Measurements from ENCODE around the gene CABP4. TPM values are rescaled to one million over a fixed set of nuclear protein-coding genes. Genes with fewer than 3 reads are reported as not detected.
"Not testable (repeated sequence)": the region's sequence is repeated elsewhere in the genome, so short reads cannot be mapped to it uniquely, and the experiment has no call there.

CABP4 gene
- total RNA-seq, 2 experiments from 2014 or later: 2.8 to 3.0 TPM

DNA sequence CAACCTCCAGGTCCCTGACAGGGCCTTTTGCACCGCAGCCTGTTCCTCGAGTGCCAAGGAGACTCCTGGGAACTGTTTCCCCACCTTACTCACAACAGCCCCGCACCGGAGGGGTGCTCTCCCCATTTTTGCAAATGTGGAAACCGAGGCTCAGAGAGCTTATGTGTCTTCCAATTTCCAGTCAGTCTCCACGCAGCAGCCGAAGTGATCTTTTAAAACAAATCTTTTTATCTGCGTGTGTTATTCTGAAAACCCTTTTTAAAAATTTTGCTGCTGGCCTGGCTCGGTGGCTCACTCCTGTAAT lies 14.3 kb downstream of the CABP4 start:
- ATAC-seq (ENCODE audit: low read depth): no peak
- no peak for DNase-seq
- H3K4me3 Mint-ChIP-seq: peak overlapping the region; percentile 73
- peaks cover 4% of the 10 kb centered on the region for H3K36me3 Mint-ChIP-seq
- POLR2A ChIA-PET: interaction anchor here (0.6 to 6.1 kb wide), 8 partner anchors 9 to 68 kb away, joined by 3 to 145 read pairs (median 16); partner anchors contain the start of genes AIP, PITPNM1, PPP1CA and PTPRCAP
- peak overlapping the region; percentile 79 for H3K27ac Mint-ChIP-seq
- no peaks in the 10 kb centered on the region for H3K27me3 Mint-ChIP-seq
- H3K9me3 Mint-ChIP-seq: no peaks in the 10 kb centered on the region
- H3K4me1 Mint-ChIP-seq: peaks cover 21% of the 10 kb centered on the region

DNA sequence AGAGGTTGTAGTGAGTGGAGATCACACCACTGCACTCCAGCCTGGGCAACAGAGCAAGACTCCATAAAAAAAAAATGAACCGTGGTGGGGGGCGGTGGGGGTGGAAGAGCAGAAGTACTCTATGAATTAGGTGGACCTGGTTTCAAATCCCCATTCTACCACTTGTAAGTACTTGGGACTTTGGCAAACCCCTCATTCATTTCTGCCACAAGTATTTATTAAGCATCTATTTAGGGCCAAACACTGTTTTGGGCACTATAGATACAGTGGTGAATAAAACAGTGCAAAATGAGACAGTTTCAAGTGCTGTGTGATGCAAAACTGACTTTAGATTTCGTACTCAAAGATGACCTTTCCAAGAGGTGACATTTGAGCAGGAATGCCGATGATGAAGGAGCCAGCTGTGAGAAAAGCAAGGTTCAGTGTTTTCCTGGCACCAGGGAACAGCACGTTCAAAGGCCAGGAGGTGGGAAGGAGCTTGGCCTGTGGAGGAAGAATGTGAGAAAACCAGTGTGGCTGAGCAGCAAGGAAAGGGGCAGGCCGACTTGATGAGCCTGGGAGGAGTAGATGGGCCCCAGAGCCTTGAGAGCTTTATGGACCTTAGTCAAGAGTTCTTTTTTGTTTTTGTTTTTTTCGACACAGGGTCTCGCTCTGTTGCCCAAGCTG lies 15.3 kb downstream of the CABP4 start:
- H3K4me3 Mint-ChIP-seq: no peak overlapping the region

DNA sequence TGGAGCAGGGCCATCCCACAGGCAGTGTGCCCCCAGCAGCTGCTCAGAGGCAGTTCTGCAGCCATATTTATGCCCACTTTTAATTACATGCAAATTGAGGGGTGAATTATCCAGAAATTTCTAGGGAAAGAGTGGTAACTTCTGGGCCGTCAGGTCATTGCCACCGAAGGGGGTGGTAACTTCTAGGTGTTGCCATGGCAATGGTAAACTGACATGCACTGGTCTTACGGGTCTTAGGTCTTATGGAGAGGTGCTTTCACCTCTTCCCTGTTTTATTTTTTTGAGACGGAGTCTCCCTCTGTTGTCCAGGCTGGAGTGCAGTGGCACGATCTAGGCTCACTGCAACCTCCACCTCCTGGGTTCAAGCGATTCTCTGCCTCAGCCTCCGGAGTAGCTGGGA lies 17.7 kb downstream of the CABP4 start:
- POLR2A ChIA-PET: interaction anchor here (1.6 kb wide), 1 partner anchor 64 kb away, joined by 5 read pairs; no protein-coding TSS in a partner anchor
- no peaks in the 10 kb centered on the region for H3K36me3 Mint-ChIP-seq
- H3K27me3 Mint-ChIP-seq: peaks cover 3% of the 10 kb centered on the region
- DNase-seq (no peak), ATAC-seq (ENCODE audit: low read depth) (no peak)
- no peak overlapping the region for H3K4me3 Mint-ChIP-seq
- no peak overlapping the region for H3K27ac Mint-ChIP-seq
- H3K4me1 Mint-ChIP-seq: peaks cover 3% of the 10 kb centered on the region
- no peaks in the 10 kb centered on the region for H3K9me3 Mint-ChIP-seq

More for the DNA sequence above, 15.3 kb downstream of the CABP4 start:
- POLR2A ChIA-PET: interaction anchor here (0.9 to 6.1 kb wide), 4 partner anchors 15 to 69 kb away, joined by 3 to 145 read pairs (median 27); partner anchors contain the start of genes PPP1CA and PTPRCAP
- Mint-ChIP-seq H3K27ac (no peak overlapping the region), H3K9me3 (no peaks in the 10 kb centered on the region), H3K36me3 (peaks cover under 1% of the 10 kb centered on the region), H3K4me1 (peaks cover 18% of the 10 kb centered on the region), H3K27me3 (no peaks in the 10 kb centered on the region)
- DNase-seq (no peak), ATAC-seq (ENCODE audit: low read depth) (no peak)

DNA sequence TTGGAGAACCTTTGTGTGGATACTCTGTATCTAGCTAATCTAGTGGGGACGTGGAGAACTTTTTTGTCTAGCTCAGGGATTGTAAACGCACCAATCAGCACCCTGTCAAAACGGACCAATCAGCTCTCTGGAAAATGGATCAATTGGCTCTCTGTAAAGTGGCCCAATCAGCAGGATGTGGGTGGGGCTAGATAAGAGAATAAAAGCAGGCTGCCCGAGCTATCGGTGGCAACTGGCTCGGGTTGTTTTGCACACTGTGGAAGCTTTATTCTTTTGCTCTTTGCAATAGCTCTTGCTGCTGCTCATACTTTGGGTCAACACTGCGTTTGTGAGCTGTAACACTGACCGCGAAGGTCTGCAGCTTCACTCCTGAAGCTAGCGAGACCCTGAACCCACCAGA lies 21.5 kb downstream of the CABP4 start:
- DNase-seq; H3K36me3 Mint-ChIP-seq; H3K27me3 Mint-ChIP-seq; H3K4me1 Mint-ChIP-seq; ATAC-seq (ENCODE audit: low read depth); H3K9me3 Mint-ChIP-seq; H3K4me3 Mint-ChIP-seq; H3K27ac Mint-ChIP-seq: not testable (repeated sequence)
- POLR2A ChIA-PET: interaction anchor here (0.7 to 1.2 kb wide), 3 partner anchors 9 to 68 kb away, joined by 3 to 4 read pairs (median 3); no protein-coding TSS in a partner anchor

DNA sequence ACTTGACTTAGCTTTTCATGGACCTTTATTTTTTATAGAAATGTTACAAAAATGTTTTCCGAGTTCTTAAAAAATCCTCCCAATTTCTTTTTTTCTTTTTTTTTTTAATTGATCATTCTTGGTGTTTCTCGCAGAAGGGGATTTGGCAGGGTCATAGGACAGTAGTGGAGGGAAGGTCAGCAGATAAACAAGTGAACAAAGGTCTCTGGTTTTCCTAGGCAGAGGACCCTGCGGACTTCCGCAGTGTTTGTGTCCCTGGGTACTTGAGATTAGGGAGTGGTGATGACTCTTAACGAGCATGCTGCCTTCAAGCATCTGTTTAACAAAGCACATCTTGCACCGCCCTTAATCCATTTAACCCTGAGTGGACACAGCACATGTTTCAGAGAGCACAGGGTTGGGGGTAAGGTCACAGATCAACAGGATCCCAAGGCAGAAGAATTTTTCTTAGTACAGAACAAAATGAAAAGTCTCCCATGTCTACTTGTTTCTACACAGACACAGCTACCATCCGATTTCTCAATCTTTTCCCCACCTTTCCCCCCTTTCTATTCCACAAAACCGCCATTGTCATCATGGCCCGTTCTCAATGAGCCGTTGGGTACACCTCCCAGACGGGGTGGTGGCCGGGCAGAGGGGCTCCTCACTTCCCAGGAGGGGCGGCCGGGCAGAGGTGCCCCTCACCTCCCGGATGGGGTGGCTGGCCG lies 22.3 kb downstream of the CABP4 start:
- not testable (repeated sequence) for H3K9me3 Mint-ChIP-seq; H3K4me3 Mint-ChIP-seq; H3K36me3 Mint-ChIP-seq; ATAC-seq (ENCODE audit: low read depth); H3K4me1 Mint-ChIP-seq; H3K27me3 Mint-ChIP-seq; DNase-seq; H3K27ac Mint-ChIP-seq
- POLR2A ChIA-PET: interaction anchor here (0.6 kb wide), 1 partner anchor 95 kb away, joined by 3 read pairs; no protein-coding TSS in a partner anchor

DNA sequence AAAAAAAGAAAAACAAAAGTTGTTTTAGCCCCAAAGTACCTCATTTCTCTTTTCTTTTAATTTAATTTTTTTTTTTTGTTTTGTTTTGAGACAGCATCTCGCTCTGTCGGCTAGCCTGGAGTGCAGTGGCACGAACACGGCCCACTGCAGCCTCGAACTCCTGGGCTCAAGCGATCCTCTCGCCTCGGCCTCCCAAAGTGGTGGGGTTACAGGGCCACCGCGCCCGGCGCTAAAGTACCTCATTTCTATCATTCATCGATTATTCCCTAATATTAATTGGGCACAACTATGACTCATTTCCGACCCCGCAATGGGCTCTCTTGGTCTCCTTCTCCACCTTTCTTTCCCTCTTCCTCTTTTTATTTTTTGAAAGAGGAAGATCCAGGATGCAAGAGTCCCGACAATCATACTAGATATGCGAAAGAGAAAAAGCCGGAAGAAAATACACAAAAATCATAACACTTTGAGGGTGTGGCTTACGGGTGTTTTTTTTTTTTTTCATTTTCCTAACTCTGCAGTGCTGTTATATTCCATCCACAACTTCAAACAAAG lies 27.2 kb downstream of the CABP4 start:
- Mint-ChIP-seq H3K27me3 (peaks cover 4% of the 10 kb centered on the region), H3K36me3 (peaks cover 8% of the 10 kb centered on the region), H3K27ac (peak overlapping the region; percentile 100), H3K4me1 (peaks cover 41% of the 10 kb centered on the region), H3K9me3 (no peaks in the 10 kb centered on the region), H3K4me3 (peak overlapping the region; percentile 93)
- no peak for DNase-seq
- peak; percentile 0 for ATAC-seq (ENCODE audit: low read depth)
- POLR2A ChIA-PET: interaction anchor here (0.6 to 5.5 kb wide), 21 partner anchors 9 to 129 kb away, joined by 3 to 94 read pairs (median 5); partner anchors contain the start of genes CDK2AP2, CORO1B, PITPNM1 and POLD4

DNA sequence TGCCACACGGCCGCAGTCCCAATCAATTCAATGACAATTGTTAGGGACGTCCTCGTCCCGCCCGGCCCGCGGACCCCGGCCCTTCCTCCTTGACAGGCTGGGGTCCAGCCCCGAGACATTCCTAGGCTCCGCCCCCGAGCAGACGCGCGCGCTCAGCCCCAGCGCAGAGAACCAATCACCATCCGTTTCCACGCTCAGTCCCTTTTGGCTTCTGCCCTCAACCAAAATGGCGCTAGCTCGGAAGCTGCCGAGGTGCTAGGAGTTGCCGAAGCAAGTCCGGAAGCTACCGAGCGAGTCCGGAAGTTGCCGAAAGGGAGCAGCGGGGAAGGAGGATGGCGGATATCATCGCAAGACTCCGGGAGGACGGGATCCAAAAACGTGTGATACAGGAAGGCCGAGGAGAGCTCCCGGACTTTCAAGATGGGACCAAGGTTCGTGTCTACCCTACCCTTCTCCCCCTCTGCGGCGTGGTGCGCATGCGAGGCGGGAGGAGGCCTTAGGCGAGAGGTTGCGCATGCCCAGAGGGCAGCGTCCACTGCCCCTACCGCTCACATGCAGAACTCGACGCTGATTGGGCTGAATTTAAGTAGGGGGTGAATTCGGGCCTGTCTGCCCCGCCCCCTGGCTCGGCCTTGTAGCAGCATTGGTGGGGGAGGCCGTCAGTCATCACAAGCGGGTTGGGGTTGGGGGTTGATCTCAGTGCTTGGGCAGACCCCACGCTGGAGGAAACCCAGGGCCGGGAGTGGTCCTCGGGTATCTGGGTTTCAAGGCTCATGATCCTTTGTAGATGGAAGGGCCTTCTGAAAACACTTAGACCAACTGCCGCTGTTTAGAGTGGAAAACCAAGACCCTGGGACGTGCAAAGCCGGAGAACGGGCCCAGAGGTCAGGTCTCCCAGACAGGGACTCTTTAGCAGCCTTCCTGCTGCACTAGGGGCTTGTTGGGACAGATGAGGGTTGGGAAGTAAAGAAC lies 28.0 kb downstream of the CABP4 start, which contains the start of gene AIP:
AIP (plus strand) TSS at position 200 of the 972 bp plus-strand sequence; CDS start at position 333, 133 bp downstream.
- H3K27me3 Mint-ChIP-seq: peaks cover under 1% of the 10 kb centered on the region
- peak; percentile 81 for ATAC-seq (ENCODE audit: low read depth)
- H3K9me3 Mint-ChIP-seq: no peaks in the 10 kb centered on the region
- H3K4me3 Mint-ChIP-seq: peak within 1 kb of the TSS; percentile 93
- peaks cover 47% of the 10 kb centered on the region for H3K4me1 Mint-ChIP-seq
- POLR2A ChIA-PET: interaction anchor here (0.6 to 5.5 kb wide), 23 partner anchors 8 to 195 kb away, joined by 3 to 94 read pairs (median 5); partner anchors contain the start of genes CDK2AP2, CORO1B, PITPNM1 and POLD4
- H3K27ac Mint-ChIP-seq: peak within 1 kb of the TSS; percentile 100
- DNase-seq: peak; percentile 94
- peaks cover 16% of the 10 kb centered on the region for H3K36me3 Mint-ChIP-seq

DNA sequence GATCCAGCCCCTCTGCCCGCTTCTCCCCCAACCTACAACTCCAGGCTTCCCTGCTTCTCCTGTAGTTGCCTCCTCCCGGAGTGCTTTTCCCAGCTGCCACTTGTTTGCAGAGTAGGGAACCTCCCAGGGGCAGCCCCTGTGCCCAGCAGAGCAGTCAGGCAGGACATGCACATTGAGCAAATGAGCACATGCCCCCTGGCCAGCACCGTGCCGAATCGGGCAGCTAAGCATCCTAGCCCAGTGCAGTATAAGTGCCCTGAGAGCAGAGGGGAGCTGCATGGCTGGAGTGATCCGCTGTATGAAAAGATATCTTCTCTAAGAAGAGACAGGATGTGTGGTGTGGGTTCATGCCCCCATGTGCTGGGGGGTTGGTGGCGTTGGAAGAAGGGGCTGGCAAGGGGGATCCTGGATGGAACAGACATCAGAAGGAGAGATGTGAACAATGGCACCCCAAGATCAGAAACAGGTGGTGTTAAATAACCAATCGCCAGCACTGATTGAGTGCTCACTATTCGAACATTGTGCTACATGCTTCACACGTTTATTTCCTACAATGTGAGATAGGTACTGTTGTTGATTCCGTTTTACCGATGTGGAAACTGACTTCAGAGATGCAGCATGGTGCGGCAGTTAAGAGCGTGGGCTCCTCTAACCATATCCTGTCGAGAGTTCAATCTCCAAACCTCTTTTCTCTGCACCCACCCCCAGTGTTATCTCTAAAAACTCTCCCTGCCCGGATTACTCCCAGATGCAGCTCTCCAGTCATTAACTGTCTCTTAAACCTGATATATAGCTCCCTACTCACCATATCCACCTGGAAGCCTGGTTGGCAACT lies 28.9 kb downstream of the CABP4 start:
- Mint-ChIP-seq H3K27ac (peak overlapping the region; percentile 100), H3K4me1 (peaks cover 53% of the 10 kb centered on the region), H3K4me3 (peak overlapping the region; percentile 93), H3K36me3 (peaks cover 21% of the 10 kb centered on the region), H3K9me3 (no peaks in the 10 kb centered on the region), H3K27me3 (no peaks in the 10 kb centered on the region)
- ATAC-seq (ENCODE audit: low read depth): peak; percentile 31
- POLR2A ChIA-PET: interaction anchor here (0.5 to 5.5 kb wide), 20 partner anchors 9 to 1069 kb away, joined by 3 to 94 read pairs (median 5); partner anchors contain the start of genes CDK2AP2, CLCF1, PITPNM1 and PPP1CA
- peak; percentile 58 for DNase-seq

DNA sequence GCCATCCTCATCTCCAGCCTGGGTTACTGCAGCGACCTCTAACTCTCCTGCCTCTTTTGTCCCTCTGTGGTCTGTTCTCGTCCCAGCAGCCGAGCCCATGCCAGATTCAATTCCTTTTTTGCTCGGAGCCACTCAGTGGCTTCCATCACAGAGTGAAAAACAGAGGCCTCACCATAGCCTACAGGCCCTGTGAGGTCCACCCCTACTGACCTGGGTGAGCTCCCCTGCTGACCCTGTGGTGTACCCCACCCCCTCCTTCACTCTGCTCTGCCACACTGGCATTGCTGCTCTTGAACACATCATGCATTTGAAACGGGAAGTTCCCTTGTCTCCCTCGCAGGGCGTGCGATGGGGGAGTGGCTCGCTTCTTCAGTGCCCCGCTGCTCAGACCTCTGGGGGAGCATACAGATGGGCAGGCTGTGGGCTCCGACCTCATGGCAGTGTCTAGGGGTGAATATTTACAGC lies 29.7 kb downstream of the CABP4 start:
- Mint-ChIP-seq H3K4me3 (peak overlapping the region; percentile 93), H3K27ac (peak overlapping the region; percentile 100), H3K4me1 (peaks cover 57% of the 10 kb centered on the region), H3K36me3 (peaks cover 25% of the 10 kb centered on the region), H3K27me3 (no peaks in the 10 kb centered on the region), H3K9me3 (no peaks in the 10 kb centered on the region)
- POLR2A ChIA-PET: interaction anchor here (0.5 to 5.5 kb wide), 16 partner anchors 16 to 1594 kb away, joined by 3 to 94 read pairs (median 5); partner anchors contain the start of genes CCDC85B, PITPNM1, PPP1CA and PTPRCAP
- ATAC-seq (ENCODE audit: low read depth) (peak; percentile 6), DNase-seq (peak; percentile 69)

DNA sequence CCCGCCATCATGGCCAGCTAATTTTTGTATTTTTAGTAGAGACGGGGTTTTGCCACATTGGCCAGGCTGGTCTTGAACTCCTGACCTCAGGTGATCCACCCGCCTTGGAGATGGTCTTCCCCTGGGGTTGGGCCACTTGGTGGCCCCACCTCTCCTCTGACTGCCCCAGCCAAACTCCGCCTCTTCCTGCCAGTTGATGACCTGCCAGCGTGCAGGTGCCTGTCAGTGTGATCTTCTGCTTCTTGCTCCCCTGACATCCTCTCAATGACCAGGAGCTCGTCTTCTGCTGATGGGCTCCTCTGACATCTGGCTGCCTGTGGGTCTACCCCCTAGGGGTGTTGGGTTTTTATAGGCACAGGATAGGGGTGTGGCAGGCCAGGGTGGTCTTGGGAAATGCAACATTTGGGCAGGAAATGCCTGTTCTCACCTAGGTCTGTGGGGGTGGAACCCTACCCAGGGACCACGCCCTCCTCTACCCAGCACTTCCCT lies 30.8 kb downstream of the CABP4 start:
- not testable (repeated sequence) for H3K9me3 Mint-ChIP-seq, H3K27me3 Mint-ChIP-seq
- peak; percentile 5 for ATAC-seq (ENCODE audit: low read depth)
- peaks cover 57% of the 10 kb centered on the region for H3K4me1 Mint-ChIP-seq
- POLR2A ChIA-PET: interaction anchor here (0.5 to 5.5 kb wide), 16 partner anchors 9 to 1595 kb away, joined by 3 to 94 read pairs (median 4); partner anchors contain the start of genes CCDC85B, PITPNM1, PPP1CA and PTPRCAP
- peak; percentile 75 for DNase-seq
- H3K36me3 Mint-ChIP-seq: peaks cover 25% of the 10 kb centered on the region
- peak overlapping the region; percentile 93 for H3K4me3 Mint-ChIP-seq
- H3K27ac Mint-ChIP-seq: peak overlapping the region; percentile 95

DNA sequence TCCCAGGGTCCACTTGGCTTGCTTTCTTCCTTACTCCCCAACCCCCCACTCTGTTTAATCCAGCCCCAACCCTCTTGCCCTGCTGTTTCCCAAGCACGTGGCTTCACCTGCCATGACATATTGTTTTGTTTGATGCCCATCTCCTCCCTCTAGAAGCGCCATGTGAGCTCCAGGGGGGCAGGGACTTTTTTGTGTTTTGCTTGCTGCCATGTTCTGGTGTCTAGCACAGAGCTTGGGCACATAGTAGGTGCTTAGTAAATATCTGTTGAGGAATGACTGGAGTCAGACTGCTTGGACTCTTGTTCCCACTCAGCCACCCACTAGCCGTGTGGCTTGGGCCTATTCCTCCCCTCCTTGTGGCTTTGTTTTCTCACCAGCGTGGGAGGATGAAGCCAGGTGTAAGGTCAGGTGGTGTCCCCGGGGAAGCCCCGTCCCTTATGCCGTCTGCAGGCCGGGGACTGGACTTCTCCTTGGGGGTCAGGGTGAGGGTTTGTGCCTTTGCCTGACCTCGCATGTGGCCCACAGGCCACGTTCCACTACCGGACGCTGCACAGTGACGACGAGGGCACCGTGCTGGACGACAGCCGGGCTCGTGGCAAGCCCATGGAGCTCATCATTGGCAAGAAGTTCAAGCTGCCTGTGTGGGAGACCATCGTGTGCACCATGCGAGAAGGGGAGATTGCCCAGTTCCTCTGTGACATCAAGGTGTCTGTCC lies 31.5 kb downstream of the CABP4 start:
- POLR2A ChIA-PET: interaction anchor here (0.7 to 5.5 kb wide), 12 partner anchors 10 to 95 kb away, joined by 3 to 94 read pairs (median 16); partner anchors contain the start of genes PITPNM1, PPP1CA, PTPRCAP and RAD9A
- no peak for DNase-seq
- peak overlapping the region; percentile 95 for H3K27ac Mint-ChIP-seq
- H3K4me1 Mint-ChIP-seq: peaks cover 57% of the 10 kb centered on the region
- H3K4me3 Mint-ChIP-seq: peak overlapping the region; percentile 93
- no peak for ATAC-seq (ENCODE audit: low read depth)
- H3K27me3 Mint-ChIP-seq: no peaks in the 10 kb centered on the region
- H3K9me3 Mint-ChIP-seq: no peaks in the 10 kb centered on the region
- peaks cover 25% of the 10 kb centered on the region for H3K36me3 Mint-ChIP-seq

All from activated naive CD8-positive, alpha-beta T cell treated with anti-CD3 and anti-CD28 coated beads, Interleukin-2, amount 10 ng/mL, durations not matched to agents 7 days and 5 days (primary cell).